K562 (cell line): Measurements from ENCODE around the gene TMEM135. TPM values are rescaled to one million over a fixed set of nuclear protein-coding genes. Genes with fewer than 3 reads are reported as not detected.

Experiments
- CHCHD3 ChIP-seq: fragments of 250-450 bp; sonication (Bioruptor Pico); IDR thresholded peaks from 2 replicates; pipeline ENCODE4 v2.1.2; 2022; ENCODE audit warnings: mild to moderate bottlenecking
- E2F3 ChIP-seq: fragments of 250-450 bp; sonication (Bioruptor Pico); IDR thresholded peaks from 2 replicates; pipeline ENCODE4 v1.4.0; 2020; ENCODE audit warnings: mild to moderate bottlenecking
- HMG20B ChIP-seq: fragments of 250-450 bp; sonication (Bioruptor Pico); IDR thresholded peaks from 2 replicates; pipeline ENCODE4 v1.5.0; 2021; ENCODE audit warnings: mild to moderate bottlenecking
- POLR2B ChIP-seq: fragments of 450-650 bp; IDR thresholded peaks from 2 replicates; pipeline ENCODE4 v1.6.1; 2018; ENCODE audit warnings: low read depth; ENCODE audit not compliant: partially characterized antibody
- TEAD4 ChIP-seq, 2 experiments: sonication (generic) in 1 of 2; formaldehyde crosslinking in 1 of 2; IDR thresholded peaks; 2 replicates each; pipeline versions ENCODE4 v1.6.1 to v1.8.0; 2012 to 2022; ENCODE audit warnings: borderline replicate concordance in 1 of 2, inconsistent platforms in 1 of 2, low read length in 1 of 2, mild to moderate bottlenecking in 1 of 2, missing genetic modification reagents in 1 of 2
- ZNF274 ChIP-seq: IDR thresholded peaks from 2 replicates; pipeline ENCODE4 v1.6.1; 2011; ENCODE audit warnings: low read depth, mild to moderate bottlenecking, low read length, moderate library complexity, borderline replicate concordance
- polyA plus RNA-seq, 8 experiments: library from polyadenylated mRNA; depleted of rRNA in 4 of 8; stranded (reverse) in 5 of 8; unstranded in 3 of 8; fragments of >200 nt; fragmentation: Nextera tagmentation in 2 of 8; fragmentation: Illumina TruSeq in 1 of 8; extraction: Ambion mirVana in 2 of 8; extraction: Trizol in 1 of 8; gene quantifications; 2 replicates each; pipeline versions ENCODE4 v1.2.1 to v1.2.3, GENCODE V29; 2011 to 2014; ENCODE audit warnings: inconsistent platforms in 1 of 8, missing spikeins in 1 of 8
- total RNA-seq, 7 experiments: library from RNA; depleted of rRNA in 6 of 7; stranded (reverse); fragments of >200 nt in 6 of 7; fragmentation: Illumina TruSeq in 2 of 7; extraction: Trizol in 2 of 7; gene quantifications; 2 replicates each; pipeline versions ENCODE4 v1.2.1 to v1.2.3, GENCODE V29; 2011 to 2021; ENCODE audit warnings: low replicate concordance in 1 of 7
- TF ChIP-seq, protein P1 (sequence below), 3 experiments: fragments of 200-800 bp in 1 of 3; fragments of 250-450 bp in 1 of 3; fragments of 450-650 bp in 1 of 3; sonication (Bioruptor Pico) in 1 of 3; sonication (Bioruptor generic) in 1 of 3; formaldehyde crosslinking in 1 of 3; IDR thresholded peaks; 2 replicates each; pipeline versions ENCODE4 v1.6.1 to v1.8.0; 2016 to 2022; ENCODE audit warnings: mild to moderate bottlenecking in 2 of 3, missing genetic modification characterization in 2 of 3, missing compliant biosample characterization in 1 of 3, moderate library complexity in 1 of 3

Gene TMEM135
- total and polyA plus RNA-seq, 9 of the 15 experiments (the other 6 are each of a cell fraction or from before 2014, with no cell fraction given), result 17.3 to 53.6 (median 24.9) TPM

DNA sequence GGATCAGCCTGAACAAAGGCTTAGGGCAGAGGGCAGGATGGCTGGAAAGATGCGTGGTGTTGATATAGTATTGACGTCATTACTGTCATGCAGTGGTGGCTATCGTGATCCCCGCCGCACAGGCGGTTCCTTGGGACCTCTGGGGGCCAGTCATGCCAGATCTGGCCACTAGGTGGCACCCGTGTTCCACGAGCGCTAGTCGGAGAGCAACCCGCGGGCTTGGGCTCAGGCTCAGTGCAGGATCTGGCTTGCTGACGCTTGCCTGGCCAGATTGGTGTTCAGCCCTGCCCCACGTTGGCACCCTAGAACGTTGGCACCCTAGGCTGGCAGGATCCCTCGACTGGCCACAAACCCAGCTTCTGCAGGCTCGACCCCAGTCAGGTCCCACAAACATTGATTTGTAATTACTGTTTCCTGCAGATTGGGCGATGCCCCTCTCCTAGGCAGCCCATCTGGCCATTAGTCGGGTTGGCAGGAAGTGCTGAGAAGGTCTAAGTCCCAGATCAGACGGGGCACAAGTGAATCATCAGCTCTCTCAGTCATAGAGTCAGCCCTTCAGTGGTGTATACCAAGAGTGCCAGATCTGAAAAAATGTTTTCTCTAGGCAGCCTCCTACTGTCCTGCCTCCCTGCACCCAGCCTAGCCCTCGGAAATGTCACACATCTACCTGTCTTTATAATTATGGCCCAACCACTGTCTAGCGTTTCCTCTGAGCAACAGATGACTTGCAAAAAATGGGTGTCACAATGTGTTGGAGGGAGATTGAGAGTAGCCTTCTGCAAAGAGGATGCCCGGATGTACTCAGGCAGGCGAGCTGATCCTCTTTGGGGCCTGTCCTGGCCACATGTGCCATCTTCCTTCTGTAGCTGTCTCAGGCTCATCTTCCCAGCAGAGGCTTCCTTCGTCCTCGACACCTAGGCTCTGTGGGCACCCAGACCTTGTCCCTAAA is 315.3 kb downstream of the TMEM135 start (continued):
- TF ChIP-seq ZNF274, result no peak
- TF ChIP-seq HMG20B (CRISPR knock-in tag), result no peak
- TF ChIP-seq CHCHD3 (CRISPR knock-in tag), result no peak
- no peak for TF ChIP-seq TEAD4 (IDR thresholded peaks at IDR 0.05; ENCODE audit: low read length)
- no peak for TF ChIP-seq TEAD4 (CRISPR knock-in tag; IDR thresholded peaks at IDR 0.05; ENCODE audit: borderline replicate concordance)
- TF ChIP-seq E2F3 (CRISPR knock-in tag), result no peak
- TF ChIP-seq POLR2B, result no peak
- TF ChIP-seq, protein P1, sequence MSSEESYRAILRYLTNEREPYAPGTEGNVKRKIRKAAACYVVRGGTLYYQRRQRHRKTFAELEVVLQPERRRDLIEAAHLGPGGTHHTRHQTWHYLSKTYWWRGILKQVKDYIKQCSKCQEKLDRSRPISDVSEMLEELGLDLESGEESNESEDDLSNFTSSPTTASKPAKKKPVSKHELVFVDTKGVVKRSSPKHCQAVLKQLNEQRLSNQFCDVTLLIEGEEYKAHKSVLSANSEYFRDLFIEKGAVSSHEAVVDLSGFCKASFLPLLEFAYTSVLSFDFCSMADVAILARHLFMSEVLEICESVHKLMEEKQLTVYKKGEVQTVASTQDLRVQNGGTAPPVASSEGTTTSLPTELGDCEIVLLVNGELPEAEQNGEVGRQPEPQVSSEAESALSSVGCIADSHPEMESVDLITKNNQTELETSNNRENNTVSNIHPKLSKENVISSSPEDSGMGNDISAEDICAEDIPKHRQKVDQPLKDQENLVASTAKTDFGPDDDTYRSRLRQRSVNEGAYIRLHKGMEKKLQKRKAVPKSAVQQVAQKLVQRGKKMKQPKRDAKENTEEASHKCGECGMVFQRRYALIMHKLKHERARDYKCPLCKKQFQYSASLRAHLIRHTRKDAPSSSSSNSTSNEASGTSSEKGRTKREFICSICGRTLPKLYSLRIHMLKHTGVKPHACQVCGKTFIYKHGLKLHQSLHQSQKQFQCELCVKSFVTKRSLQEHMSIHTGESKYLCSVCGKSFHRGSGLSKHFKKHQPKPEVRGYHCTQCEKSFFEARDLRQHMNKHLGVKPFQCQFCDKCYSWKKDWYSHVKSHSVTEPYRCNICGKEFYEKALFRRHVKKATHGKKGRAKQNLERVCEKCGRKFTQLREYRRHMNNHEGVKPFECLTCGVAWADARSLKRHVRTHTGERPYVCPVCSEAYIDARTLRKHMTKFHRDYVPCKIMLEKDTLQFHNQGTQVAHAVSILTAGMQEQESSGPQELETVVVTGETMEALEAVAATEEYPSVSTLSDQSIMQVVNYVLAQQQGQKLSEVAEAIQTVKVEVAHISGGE (CRISPR knock-in tag; IDR thresholded peaks at IDR 0.05), result no peak
